Measurements from ENCODE around the gene GJA3.

DNA sequence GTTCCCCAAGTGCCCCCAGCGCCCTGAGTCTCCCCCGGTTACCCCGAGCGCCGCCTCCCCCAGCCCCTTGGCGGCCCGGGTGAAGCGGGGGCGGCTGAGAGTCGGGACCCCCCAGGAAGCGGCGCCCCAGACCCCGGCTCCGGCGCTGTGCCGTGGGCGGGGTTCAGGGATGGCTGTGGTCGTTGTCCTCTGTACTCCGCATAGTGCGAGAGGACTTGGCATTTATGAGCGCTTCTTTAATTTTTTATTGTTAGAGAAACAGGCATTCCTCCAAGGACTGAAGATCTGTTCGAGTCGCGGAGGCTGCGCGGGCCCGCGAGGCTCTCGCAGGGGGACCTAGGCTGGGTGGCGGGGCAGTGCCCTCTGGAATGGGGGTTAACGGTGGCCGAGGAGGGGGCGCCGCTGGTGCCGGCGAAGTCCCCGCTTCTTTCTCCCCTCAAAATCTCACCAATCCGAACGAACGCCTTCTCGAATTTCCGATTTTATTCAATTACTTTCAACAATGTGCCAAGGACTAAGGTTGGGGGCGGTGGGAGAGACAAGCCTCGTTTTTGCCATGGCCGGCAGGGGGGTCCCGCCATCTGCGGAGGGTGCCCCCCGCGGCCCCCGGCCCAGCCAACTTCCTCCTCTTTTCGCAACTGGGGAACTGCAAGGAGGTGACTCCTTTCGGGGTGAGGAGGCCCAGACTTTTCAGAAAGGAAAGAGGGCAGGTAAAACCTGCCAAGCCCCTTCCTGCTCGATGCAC lies 32.5 kb upstream of the GJA3 start:
- TF ChIP-seq CTCF (IDR thresholded peaks at IDR 0.05) (no peak), ZFX (IDR thresholded peaks at IDR 0.05; ENCODE audit: borderline replicate concordance) (no peak)
